ENCODE results near the gene CLIC4.
"Not testable (repeated sequence)": the region's sequence is repeated elsewhere in the genome, so short reads cannot be mapped to it uniquely, and the experiment has no call there.

The CLIC4 gene

DNA sequence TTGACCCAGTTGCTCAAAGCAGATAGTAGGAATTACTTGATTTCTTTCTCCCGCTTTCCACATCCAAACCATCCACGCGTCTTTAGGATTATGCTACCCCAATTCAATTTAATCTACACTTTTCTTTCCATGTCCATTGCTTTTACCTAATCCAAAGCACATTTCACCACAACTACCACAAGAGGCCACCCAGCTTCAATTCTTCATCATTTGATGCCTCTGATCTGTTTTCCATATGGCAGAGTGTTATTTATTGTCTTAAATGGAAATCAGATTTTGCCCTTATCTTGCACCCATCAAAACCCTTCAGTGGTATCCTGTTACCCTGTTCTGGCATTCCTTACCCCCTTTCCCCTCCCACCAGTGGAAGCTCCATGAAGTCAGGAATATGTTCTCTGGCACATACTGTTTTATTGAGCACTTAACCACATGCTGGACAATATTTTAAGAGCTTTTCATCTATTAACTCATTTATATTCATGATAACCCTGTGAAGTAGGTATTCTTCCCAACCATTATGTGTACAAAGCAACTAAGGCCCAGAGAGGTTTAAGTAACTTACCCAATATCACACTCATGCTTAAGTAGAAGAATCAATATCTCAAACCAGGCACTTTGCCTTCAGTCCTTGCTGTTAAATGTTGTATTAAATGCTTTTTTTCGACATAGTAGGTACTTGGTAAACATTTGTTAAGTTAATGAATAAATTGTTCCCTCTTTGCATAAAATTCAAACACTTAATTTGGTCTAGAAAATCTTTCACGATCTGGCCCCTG, 34.6 kb downstream of the CLIC4 start:
- TF ChIP-seq TOX (CRISPR knock-in tag; IDR thresholded peaks at IDR 0.05; ENCODE audit: borderline replicate concordance) (no peak), ZNF565 (CRISPR knock-in tag; conservative IDR thresholded peaks at IDR 0.05; ENCODE audit: low read depth) (no peak), ZC3H10 (CRISPR knock-in tag; IDR thresholded peaks at IDR 0.05) (no peak), OSR1 (CRISPR knock-in tag; IDR thresholded peaks at IDR 0.05) (no peak), ARNTL (CRISPR knock-in tag; IDR thresholded peaks at IDR 0.05; ENCODE audit: borderline replicate concordance, low read depth) (no peak), BACH2 (CRISPR knock-in tag; IDR thresholded peaks at IDR 0.05; ENCODE audit: borderline replicate concordance) (no peak), POU6F1 (CRISPR knock-in tag; IDR thresholded peaks at IDR 0.05; ENCODE audit: borderline replicate concordance, low read depth) (no peak), PPARA (CRISPR knock-in tag; IDR thresholded peaks at IDR 0.05; ENCODE audit: borderline replicate concordance) (no peak), ZNF8 (CRISPR knock-in tag; IDR thresholded peaks at IDR 0.05) (no peak), SNAI2 (CRISPR knock-in tag; IDR thresholded peaks at IDR 0.05) (no peak), TCF4 (CRISPR knock-in tag; IDR thresholded peaks at IDR 0.05; ENCODE audit: borderline replicate concordance) (no peak), RARB (CRISPR knock-in tag; IDR thresholded peaks at IDR 0.05) (no peak), CSDC2 (CRISPR knock-in tag; IDR thresholded peaks at IDR 0.05) (no peak), ZFP30 (CRISPR knock-in tag; IDR thresholded peaks at IDR 0.05) (no peak), CREB5 (CRISPR knock-in tag; IDR thresholded peaks at IDR 0.05; ENCODE audit: low read depth) (no peak), ZNF70 (CRISPR knock-in tag; IDR thresholded peaks at IDR 0.05) (no peak), ZFP3 (CRISPR knock-in tag; IDR thresholded peaks at IDR 0.05) (no peak)
- TF ChIP-seq, protein P1, sequence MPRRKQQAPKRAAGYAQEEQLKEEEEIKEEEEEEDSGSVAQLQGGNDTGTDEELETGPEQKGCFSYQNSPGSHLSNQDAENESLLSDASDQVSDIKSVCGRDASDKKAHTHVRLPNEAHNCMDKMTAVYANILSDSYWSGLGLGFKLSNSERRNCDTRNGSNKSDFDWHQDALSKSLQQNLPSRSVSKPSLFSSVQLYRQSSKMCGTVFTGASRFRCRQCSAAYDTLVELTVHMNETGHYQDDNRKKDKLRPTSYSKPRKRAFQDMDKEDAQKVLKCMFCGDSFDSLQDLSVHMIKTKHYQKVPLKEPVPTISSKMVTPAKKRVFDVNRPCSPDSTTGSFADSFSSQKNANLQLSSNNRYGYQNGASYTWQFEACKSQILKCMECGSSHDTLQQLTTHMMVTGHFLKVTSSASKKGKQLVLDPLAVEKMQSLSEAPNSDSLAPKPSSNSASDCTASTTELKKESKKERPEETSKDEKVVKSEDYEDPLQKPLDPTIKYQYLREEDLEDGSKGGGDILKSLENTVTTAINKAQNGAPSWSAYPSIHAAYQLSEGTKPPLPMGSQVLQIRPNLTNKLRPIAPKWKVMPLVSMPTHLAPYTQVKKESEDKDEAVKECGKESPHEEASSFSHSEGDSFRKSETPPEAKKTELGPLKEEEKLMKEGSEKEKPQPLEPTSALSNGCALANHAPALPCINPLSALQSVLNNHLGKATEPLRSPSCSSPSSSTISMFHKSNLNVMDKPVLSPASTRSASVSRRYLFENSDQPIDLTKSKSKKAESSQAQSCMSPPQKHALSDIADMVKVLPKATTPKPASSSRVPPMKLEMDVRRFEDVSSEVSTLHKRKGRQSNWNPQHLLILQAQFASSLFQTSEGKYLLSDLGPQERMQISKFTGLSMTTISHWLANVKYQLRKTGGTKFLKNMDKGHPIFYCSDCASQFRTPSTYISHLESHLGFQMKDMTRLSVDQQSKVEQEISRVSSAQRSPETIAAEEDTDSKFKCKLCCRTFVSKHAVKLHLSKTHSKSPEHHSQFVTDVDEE (CRISPR knock-in tag; IDR thresholded peaks at IDR 0.05): no peak
- TF ChIP-seq, protein P2, sequence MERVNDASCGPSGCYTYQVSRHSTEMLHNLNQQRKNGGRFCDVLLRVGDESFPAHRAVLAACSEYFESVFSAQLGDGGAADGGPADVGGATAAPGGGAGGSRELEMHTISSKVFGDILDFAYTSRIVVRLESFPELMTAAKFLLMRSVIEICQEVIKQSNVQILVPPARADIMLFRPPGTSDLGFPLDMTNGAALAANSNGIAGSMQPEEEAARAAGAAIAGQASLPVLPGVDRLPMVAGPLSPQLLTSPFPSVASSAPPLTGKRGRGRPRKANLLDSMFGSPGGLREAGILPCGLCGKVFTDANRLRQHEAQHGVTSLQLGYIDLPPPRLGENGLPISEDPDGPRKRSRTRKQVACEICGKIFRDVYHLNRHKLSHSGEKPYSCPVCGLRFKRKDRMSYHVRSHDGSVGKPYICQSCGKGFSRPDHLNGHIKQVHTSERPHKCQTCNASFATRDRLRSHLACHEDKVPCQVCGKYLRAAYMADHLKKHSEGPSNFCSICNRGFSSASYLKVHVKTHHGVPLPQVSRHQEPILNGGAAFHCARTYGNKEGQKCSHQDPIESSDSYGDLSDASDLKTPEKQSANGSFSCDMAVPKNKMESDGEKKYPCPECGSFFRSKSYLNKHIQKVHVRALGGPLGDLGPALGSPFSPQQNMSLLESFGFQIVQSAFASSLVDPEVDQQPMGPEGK (CRISPR knock-in tag; IDR thresholded peaks at IDR 0.05; ENCODE audit: borderline replicate concordance): no peak
- ATAC-seq: peak; percentile 53; the same call in 2 of the 3 replicates

GRCh38 chr1:24780626-24781025, 35.4 kb downstream of the CLIC4 start:
- ATAC-seq: not testable (repeated sequence)

DNA sequence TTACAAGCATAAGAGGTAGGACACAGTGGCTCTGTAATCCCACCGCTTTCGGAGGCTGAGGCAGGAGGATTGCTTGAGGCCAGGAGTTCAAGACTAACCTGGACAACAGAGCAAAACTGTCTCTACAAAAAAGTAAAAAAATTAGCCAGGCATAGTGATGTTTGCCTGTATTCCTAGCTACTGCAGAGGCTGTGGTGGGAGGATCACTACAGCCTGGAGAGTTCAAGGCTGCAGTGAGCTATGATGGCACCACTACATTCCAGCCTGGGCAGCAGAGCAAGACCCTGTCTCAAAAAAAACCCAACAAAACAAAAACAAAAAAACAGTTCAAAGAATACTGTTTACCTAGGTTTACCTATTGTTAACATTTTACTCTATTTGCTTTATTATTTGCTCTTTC, 37.4 kb downstream of the CLIC4 start:
- ATAC-seq: no peak
- TF ChIP-seq POU6F1 (CRISPR knock-in tag; IDR thresholded peaks at IDR 0.05; ENCODE audit: borderline replicate concordance, low read depth) (no peak), ESRRG (CRISPR knock-in tag; IDR thresholded peaks at IDR 0.05) (no peak), ARNTL (CRISPR knock-in tag; IDR thresholded peaks at IDR 0.05; ENCODE audit: borderline replicate concordance, low read depth) (no peak), CREB5 (CRISPR knock-in tag; IDR thresholded peaks at IDR 0.05; ENCODE audit: low read depth) (no peak), BACH2 (CRISPR knock-in tag; IDR thresholded peaks at IDR 0.05; ENCODE audit: borderline replicate concordance) (no peak), TOX (CRISPR knock-in tag; IDR thresholded peaks at IDR 0.05; ENCODE audit: borderline replicate concordance) (no peak), ISL1 (CRISPR knock-in tag; IDR thresholded peaks at IDR 0.05) (no peak), TCF4 (CRISPR knock-in tag; IDR thresholded peaks at IDR 0.05; ENCODE audit: borderline replicate concordance) (no peak), PPARA (CRISPR knock-in tag; IDR thresholded peaks at IDR 0.05; ENCODE audit: borderline replicate concordance) (no peak), ZNF70 (CRISPR knock-in tag; IDR thresholded peaks at IDR 0.05) (no peak), ZFP30 (CRISPR knock-in tag; IDR thresholded peaks at IDR 0.05) (no peak)
- TF ChIP-seq, protein P1 (CRISPR knock-in tag; IDR thresholded peaks at IDR 0.05): no peak
